Dendritic cell treated with granulocyte-macrophage colony-stimulating factor and Interleukin-4, amounts not matched to agents 40 ng/mL and 50 ng/mL, for 4 days (primary cell): ENCODE results near the gene SMC6.

Source experiments
- H3K27ac Mint-ChIP-seq: one replicate; pipeline ENCODE4 v1.8.0; 2022; ENCODE audit warnings: mild to moderate bottlenecking, mixed read lengths
- H3K27me3 Mint-ChIP-seq: one replicate; pipeline ENCODE4 v1.8.0; 2022; ENCODE audit warnings: mild to moderate bottlenecking, mixed read lengths
- H3K36me3 Mint-ChIP-seq: one replicate; pipeline ENCODE4 v1.8.0; 2022; ENCODE audit warnings: low read depth, mixed read lengths
- H3K4me1 Mint-ChIP-seq: one replicate; pipeline ENCODE4 v1.8.0; 2022; ENCODE audit warnings: low read depth, mixed read lengths
- H3K4me3 Mint-ChIP-seq: one replicate; pipeline ENCODE4 v1.8.0; 2022; ENCODE audit warnings: mild to moderate bottlenecking, moderate library complexity, mixed read lengths
- H3K9me3 Mint-ChIP-seq: one replicate; pipeline ENCODE4 v1.8.0; 2022; ENCODE audit warnings: mixed read lengths
- intact Hi-C: fragments of 100-400 bp; cut with micrococcal nuclease; formaldehyde crosslinking; loops from one replicate; pipeline ENCODE4 v1.15.0; 2022

Gene SMC6

GRCh38 chr2:17717666-17718065 lies 35.9 kb downstream of the SMC6 start:
- no peaks in the 10 kb centered on the region for H3K4me1 Mint-ChIP-seq
- no peaks in the 10 kb centered on the region for H3K27me3 Mint-ChIP-seq
- no peak overlapping the region for H3K4me3 Mint-ChIP-seq
- no peaks in the 10 kb centered on the region for H3K9me3 Mint-ChIP-seq
- H3K27ac Mint-ChIP-seq: no peak overlapping the region
- intact Hi-C loops: loop anchor here (2.0 kb wide), 1 partner anchor 461 kb away; no protein-coding TSS in a partner anchor
- peaks cover 69% of the 10 kb centered on the region for H3K36me3 Mint-ChIP-seq

DNA sequence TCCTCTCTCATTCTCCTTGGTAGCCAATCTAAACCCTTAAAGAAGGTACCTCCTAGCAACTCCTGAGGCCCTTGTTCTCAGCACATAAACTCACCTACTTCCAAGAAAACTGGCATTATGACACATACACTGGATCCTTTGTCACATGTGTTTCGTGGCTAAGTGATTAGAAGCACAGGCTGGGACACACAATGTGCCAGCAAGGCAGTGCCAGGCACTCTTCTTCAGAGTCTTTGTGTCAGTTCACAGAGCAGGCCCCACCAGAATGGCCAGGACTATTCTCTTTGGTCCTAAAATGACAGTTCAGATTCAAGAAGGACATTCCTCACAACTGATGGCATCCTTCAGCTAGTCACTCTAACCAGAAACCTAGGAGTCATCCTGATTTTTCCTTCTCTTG lies 40.3 kb downstream of the SMC6 start:
- Mint-ChIP-seq H3K27ac (no peak overlapping the region), H3K4me3 (no peak overlapping the region), H3K4me1 (no peaks in the 10 kb centered on the region), H3K36me3 (peaks cover 49% of the 10 kb centered on the region), H3K9me3 (no peaks in the 10 kb centered on the region), H3K27me3 (no peaks in the 10 kb centered on the region)
- intact Hi-C loops: no loop called here

DNA sequence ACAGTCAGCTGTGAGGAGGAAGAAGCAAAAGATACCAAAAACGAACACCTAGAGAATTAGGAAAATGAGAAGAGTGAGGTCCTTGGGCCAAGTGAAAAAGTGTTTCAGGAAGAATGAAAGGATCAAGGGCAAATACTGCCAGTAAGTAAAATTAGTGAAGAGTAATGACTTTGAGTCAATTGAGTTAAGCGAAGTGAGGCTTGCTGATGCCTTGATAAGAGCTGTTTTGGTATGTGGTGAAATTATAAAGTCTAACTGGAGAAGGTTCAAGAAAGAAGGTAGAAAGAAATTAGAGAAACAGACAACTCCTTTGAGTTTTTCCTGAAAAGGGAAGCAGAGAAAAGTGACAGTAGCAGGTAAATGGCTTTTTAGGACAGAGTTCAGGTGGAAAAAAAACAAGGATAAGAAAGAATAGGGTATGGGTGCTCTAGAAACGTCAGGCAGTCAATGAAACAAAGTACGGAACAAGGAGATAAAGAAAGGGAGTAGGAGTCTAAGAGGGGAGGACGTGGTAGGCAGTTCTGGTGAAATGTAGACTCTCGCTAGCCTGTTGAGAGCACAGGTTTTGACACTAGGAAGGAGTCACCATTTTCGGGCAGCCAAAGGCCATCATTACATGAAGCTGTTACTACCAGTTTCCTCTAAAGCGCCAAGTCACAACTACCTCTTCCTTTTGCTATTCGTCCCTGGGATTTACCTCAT lies 42.9 kb downstream of the SMC6 start:
- no peaks in the 10 kb centered on the region for H3K9me3 Mint-ChIP-seq
- no peak overlapping the region for H3K4me3 Mint-ChIP-seq
- H3K4me1 Mint-ChIP-seq: no peaks in the 10 kb centered on the region
- no peaks in the 10 kb centered on the region for H3K27me3 Mint-ChIP-seq
- peaks cover 36% of the 10 kb centered on the region for H3K36me3 Mint-ChIP-seq
- intact Hi-C loops: no loop called here
- H3K27ac Mint-ChIP-seq: no peak overlapping the region

DNA sequence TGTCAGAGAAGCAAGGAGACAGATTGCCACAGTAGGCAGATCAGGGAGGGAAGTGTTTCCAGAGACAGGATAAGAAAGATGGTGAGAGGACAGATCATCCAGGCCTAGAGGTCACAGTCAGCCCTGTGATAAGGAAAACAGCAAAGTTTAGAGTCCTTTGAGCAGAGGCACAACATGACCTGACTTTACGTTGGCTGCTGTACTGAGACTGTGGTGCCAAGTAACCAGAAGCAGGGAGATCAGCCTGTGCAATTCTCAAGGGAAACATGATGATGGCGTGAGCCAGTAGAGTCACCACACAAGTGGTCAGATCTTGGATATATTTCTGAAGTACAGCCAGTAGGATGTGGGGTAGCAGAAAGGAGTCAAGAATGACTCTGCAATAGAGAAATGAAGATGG lies 43.7 kb downstream of the SMC6 start:
- Mint-ChIP-seq H3K9me3 (no peaks in the 10 kb centered on the region), H3K4me1 (no peaks in the 10 kb centered on the region), H3K27me3 (no peaks in the 10 kb centered on the region), H3K36me3 (peaks cover 40% of the 10 kb centered on the region), H3K27ac (no peak overlapping the region), H3K4me3 (no peak overlapping the region)
- intact Hi-C loops: no loop called here

DNA sequence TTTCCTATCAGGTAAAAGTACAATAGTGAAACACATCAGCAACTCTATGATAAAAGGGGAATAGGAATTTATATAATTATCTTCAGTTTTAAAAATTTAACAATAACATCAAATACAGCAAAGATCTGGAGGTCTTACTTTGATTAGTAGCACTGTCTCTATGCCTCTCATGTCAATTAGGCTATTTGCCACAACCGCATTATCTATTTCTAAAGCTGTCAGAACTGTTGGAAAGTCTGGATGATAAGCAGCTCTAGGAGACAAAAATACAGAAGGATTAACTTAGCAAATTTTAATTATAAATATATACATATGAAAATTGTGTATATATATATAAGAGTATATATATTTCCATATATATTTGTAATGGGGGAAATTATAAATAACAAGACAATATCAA lies 45.1 kb downstream of the SMC6 start:
- Mint-ChIP-seq H3K27ac (no peak overlapping the region), H3K9me3 (no peaks in the 10 kb centered on the region), H3K4me3 (no peak overlapping the region), H3K4me1 (no peaks in the 10 kb centered on the region), H3K36me3 (peaks cover 36% of the 10 kb centered on the region), H3K27me3 (no peaks in the 10 kb centered on the region)
- intact Hi-C loops: no loop called here

DNA sequence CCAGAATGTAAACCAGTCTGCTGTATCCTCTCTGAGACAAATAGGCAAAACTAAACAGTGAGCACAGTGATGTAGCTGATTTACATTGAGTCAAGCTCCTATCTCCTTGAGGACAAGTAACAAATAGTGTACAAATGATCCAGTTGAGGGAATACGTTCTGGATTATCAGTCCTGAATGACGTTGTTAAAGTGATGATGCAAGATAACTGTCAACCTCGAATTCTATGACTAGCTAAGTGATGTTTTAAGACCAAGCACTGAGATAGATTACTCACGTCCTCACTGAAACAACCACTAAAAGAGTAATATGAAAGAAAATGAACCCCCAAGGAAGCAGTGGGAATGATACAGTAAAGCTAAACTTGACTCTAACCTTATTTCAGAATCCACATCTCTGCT lies 46.8 kb downstream of the SMC6 start:
- H3K27me3 Mint-ChIP-seq: no peaks in the 10 kb centered on the region
- H3K4me3 Mint-ChIP-seq: no peak overlapping the region
- intact Hi-C loops: no loop called here
- no peaks in the 10 kb centered on the region for H3K4me1 Mint-ChIP-seq
- H3K9me3 Mint-ChIP-seq: no peaks in the 10 kb centered on the region
- no peak overlapping the region for H3K27ac Mint-ChIP-seq
- H3K36me3 Mint-ChIP-seq: peaks cover 32% of the 10 kb centered on the region

DNA sequence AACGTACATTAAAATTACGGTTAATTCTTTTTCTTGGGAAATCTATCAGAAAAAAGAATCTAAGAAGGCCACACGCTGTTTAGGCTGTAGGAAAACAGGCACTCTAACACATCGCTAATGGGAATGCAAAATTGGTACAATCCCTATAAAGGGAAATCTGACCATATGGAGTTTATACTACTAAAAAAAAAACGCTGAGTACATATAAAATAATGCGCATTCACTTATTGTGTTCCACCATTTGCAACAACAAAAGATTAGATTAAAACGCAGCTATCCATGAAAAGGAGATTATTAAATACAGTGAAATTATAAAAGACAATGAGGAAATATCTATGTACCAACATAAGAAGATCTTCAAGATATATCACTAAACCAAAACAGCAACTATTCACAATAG lies 62.8 kb downstream of the SMC6 start:
- Mint-ChIP-seq H3K4me3 (no peak overlapping the region), H3K36me3 (peaks cover 59% of the 10 kb centered on the region), H3K4me1 (no peaks in the 10 kb centered on the region), H3K9me3 (no peaks in the 10 kb centered on the region), H3K27ac (no peak overlapping the region), H3K27me3 (no peaks in the 10 kb centered on the region)
- intact Hi-C loops: no loop called here

- Mint-ChIP-seq H3K4me3 (no peak overlapping the region), H3K36me3 (peaks cover 57% of the 10 kb centered on the region), H3K4me1 (no peaks in the 10 kb centered on the region), H3K27ac (no peak overlapping the region), H3K9me3 (no peaks in the 10 kb centered on the region), H3K27me3 (no peaks in the 10 kb centered on the region)
- intact Hi-C loops: no loop called here
These were observed 64.6 kb downstream of the SMC6 start for GRCh38 chr2:17689010-17689409.

- intact Hi-C loops: no loop called here
- Mint-ChIP-seq H3K27ac (no peak overlapping the region), H3K4me3 (no peak overlapping the region), H3K4me1 (no peaks in the 10 kb centered on the region), H3K27me3 (no peaks in the 10 kb centered on the region), H3K9me3 (no peaks in the 10 kb centered on the region), H3K36me3 (peaks cover 57% of the 10 kb centered on the region)
These were observed 65.0 kb downstream of the SMC6 start for GRCh38 chr2:17688600-17688999.

DNA sequence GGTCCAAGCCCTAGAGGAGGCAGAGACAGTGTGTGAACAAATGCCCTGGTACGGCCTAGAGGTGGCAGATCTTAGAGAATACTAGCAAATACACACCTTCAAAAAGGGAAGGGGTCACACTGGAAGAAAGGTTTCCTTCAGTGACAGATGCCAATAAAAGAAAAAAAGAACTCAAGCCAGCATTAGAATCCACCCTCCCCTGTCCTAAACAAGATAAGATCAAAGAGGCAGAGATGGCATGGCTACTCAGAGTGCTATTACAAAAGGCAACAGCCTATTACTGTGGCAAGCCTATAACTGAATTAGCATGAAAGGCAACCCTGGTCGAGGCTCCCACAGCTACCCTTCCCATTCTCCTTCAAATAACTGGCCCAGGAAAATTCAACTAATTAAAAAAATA lies 69.6 kb downstream of the SMC6 start:
- no peaks in the 10 kb centered on the region for H3K27me3 Mint-ChIP-seq
- no peak overlapping the region for H3K27ac Mint-ChIP-seq
- H3K9me3 Mint-ChIP-seq: no peaks in the 10 kb centered on the region
- no peaks in the 10 kb centered on the region for H3K4me1 Mint-ChIP-seq
- intact Hi-C loops: no loop called here
- peaks cover 79% of the 10 kb centered on the region for H3K36me3 Mint-ChIP-seq
- H3K4me3 Mint-ChIP-seq: no peak overlapping the region

DNA sequence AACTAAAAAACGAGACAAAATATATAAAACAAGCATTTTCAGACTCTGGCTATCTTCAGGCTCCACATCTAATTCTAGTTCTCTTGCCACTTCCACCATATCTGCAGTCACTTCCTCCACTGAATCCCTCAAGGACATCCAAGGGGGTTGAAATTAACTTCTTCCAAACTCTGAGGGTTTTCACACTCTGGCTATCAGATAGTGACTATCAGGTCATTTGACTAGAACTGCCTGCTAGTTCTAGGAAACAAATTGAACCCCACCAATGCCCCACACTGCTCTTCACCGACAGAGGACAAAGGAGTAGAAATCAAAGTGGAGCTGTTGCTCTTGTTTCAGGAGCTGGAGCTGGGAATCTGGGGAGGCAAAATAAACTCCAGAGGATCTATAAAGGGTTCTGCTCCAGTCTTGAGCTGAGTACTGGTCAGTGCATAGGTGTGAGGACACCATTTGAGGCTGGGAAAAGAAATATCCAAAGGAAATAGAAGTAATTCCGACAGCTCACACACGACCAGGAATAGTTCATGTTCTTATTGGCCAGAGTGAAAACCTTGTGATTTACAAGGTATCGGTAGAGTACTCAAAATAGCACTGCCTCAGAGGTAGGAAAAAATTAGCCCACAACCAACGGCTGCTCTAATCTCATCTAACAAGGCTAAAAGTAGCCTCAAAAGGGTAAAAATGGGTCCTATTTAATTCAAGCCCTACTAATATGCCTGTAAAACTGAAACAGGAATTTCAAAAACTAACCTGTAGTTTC lies 71.3 kb downstream of the SMC6 start:
- H3K4me1 Mint-ChIP-seq: no peaks in the 10 kb centered on the region
- peaks cover 78% of the 10 kb centered on the region for H3K36me3 Mint-ChIP-seq
- no peaks in the 10 kb centered on the region for H3K27me3 Mint-ChIP-seq
- no peak overlapping the region for H3K27ac Mint-ChIP-seq
- no peaks in the 10 kb centered on the region for H3K9me3 Mint-ChIP-seq
- intact Hi-C loops: no loop called here
- no peak overlapping the region for H3K4me3 Mint-ChIP-seq

GRCh38 chr2:17680119-17680518 lies 73.5 kb downstream of the SMC6 start:
- H3K27ac Mint-ChIP-seq: no peak overlapping the region
- H3K4me3 Mint-ChIP-seq: no peak overlapping the region
- no peaks in the 10 kb centered on the region for H3K4me1 Mint-ChIP-seq
- no peaks in the 10 kb centered on the region for H3K27me3 Mint-ChIP-seq
- H3K36me3 Mint-ChIP-seq: peaks cover 86% of the 10 kb centered on the region
- H3K9me3 Mint-ChIP-seq: no peaks in the 10 kb centered on the region
- intact Hi-C loops: no loop called here

- no peak overlapping the region for H3K4me3 Mint-ChIP-seq
- no peaks in the 10 kb centered on the region for H3K27me3 Mint-ChIP-seq
- H3K27ac Mint-ChIP-seq: no peak overlapping the region
- intact Hi-C loops: loop anchor here (5.0 kb wide), 2 partner anchors 203 to 898 kb away; no protein-coding TSS in a partner anchor
- peaks cover 53% of the 10 kb centered on the region for H3K36me3 Mint-ChIP-seq
- no peaks in the 10 kb centered on the region for H3K4me1 Mint-ChIP-seq
- H3K9me3 Mint-ChIP-seq: no peaks in the 10 kb centered on the region
These were observed 78.8 kb downstream of the SMC6 start for GRCh38 chr2:17674817-17675216.

DNA sequence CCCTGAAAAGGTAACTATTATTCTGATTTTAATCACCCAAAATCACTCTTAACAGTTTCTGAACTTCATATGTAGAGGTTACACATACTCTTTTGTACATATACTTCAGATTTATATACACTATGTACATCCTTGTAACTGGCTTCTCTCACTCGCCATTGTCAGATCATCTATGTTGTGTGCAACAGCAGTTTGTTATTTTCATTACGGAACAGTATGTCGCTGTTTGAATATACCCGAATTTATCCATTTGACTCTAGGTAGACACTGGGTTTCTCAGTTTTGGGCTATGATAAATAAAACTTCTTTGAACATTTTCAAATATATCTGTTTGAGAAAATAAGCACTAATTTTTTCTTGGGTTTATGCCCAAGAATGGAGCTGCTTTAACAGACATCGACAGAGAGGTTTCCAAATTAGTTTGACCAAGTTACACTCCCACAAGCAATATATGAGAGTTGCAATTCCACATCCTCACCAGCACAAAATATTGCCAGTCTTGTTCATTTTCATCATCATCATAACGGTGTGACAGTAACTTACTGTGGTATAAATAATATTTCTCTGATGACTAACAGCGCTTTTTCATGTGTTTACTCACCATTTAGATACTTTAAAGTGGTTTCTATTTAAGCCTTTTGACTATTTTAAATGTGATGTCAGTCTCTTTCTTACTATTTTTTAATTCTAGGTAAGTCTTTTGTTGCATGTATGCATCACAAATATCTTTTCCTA lies 80.9 kb downstream of the SMC6 start:
- Mint-ChIP-seq H3K27ac (no peak overlapping the region), H3K36me3 (peaks cover 56% of the 10 kb centered on the region), H3K9me3 (no peaks in the 10 kb centered on the region), H3K4me1 (no peaks in the 10 kb centered on the region), H3K4me3 (no peak overlapping the region), H3K27me3 (no peaks in the 10 kb centered on the region)
- intact Hi-C loops: loop anchor here (5.0 kb wide), 2 partner anchors 200 to 895 kb away; no protein-coding TSS in a partner anchor
